MM.1S (cell line): ENCODE measurements around the gene PTTG1.
A peak's percentile ranks its signal among the peaks of the same experiment; 100 is the strongest.

ENCODE experiments used
- CTCF ChIP-seq: fragments of 300-600 bp; sonication (generic); IDR thresholded peaks from 2 replicates; pipeline ENCODE4 v1.5.1; 2016; ENCODE audit warnings: antibody characterized with exemption, low read length, mixed read lengths
- EZH2phosphoT487 ChIP-seq: fragments of 300-600 bp; sonication (generic); IDR thresholded peaks from 2 replicates; pipeline ENCODE4 v1.6.1; 2018; ENCODE audit warnings: antibody characterized with exemption, low read length

GRCh38 chr5:160439205-160439600 is 17.5 kb downstream of the PTTG1 start:
- peak; percentile 90 for TF ChIP-seq CTCF
- TF ChIP-seq EZH2phosphoT487 = no peak
